AG04450 (cell line): ENCODE measurements around the gene SHC2. TPM values are rescaled to one million over a fixed set of nuclear protein-coding genes. Genes with fewer than 3 reads are reported as not detected.

Source experiments
- CTCF ChIA-PET: fragments of 300-600, 350-600 bp; formaldehyde crosslinking; extraction: SDS; loops from one replicate; lab custom pipeline; 2022; ENCODE audit warnings: antibody characterized with exemption, inconsistent platforms; lab: Charles Lee
- POLR2A ChIA-PET: fragments of 350-600 bp; formaldehyde crosslinking; extraction: SDS; loops from one replicate; lab custom pipeline; 2021; ENCODE audit warnings: antibody characterized with exemption, inconsistent platforms; lab: Yijun Ruan, JAX
- DNase-seq: peaks from one replicate; pipeline ENCODE4 v3.0.0-alpha.2; 2011; ENCODE audit warnings: low read depth, low spot score
- H3K27ac ChIP-seq: one replicate; pipeline ENCODE4 v1.5.1; 2012; ENCODE audit warnings: low read depth, low read length, control low read depth
- H3K27me3 ChIP-seq: one replicate; pipeline ENCODE4 v1.6.0; 2012; ENCODE audit warnings: low read length; ENCODE audit not compliant: control insufficient read depth, insufficient read depth
- H3K4me3 ChIP-seq: 2 replicates; pipeline ENCODE4 v1.5.1; 2011; ENCODE audit warnings: mild to moderate bottlenecking, low read depth, low read length, control low read depth
- H3K9me3 ChIP-seq: 2 replicates; pipeline ENCODE4 v1.5.1; 2012; ENCODE audit warnings: low read length; ENCODE audit not compliant: control insufficient read depth, insufficient read depth
- CTCF ChIP-seq: IDR thresholded peaks from 2 replicates; pipeline ENCODE4 v1.5.1; 2011; ENCODE audit warnings: low read depth, low read length, control low read depth, inconsistent platforms
- polyA plus RNA-seq: library from polyadenylated mRNA; depleted of rRNA; stranded (reverse); fragments of >200 nt; gene quantifications from 2 replicates; pipeline ENCODE4 v1.2.3, GENCODE V29; 2011

Gene SHC2
- polyA plus RNA-seq, 1 experiment: 1.3 TPM

- no peak overlapping the region for H3K4me3 ChIP-seq
- H3K27me3 ChIP-seq: peaks cover 18% of the 10 kb centered on the region
- POLR2A ChIA-PET: no interaction called here
- CTCF ChIA-PET: no interaction called here
- no peak for DNase-seq
- TF ChIP-seq CTCF: no peak
- no peak overlapping the region for H3K27ac ChIP-seq
- H3K9me3 ChIP-seq: peaks cover 51% of the 10 kb centered on the region
Measured at GRCh38 chr19:458091-459042, 2.5 kb downstream of the SHC2 start.

GRCh38 chr19:457636-458035 lies 3.2 kb downstream of the SHC2 start:
- H3K4me3 ChIP-seq: no peak overlapping the region
- peaks cover 58% of the 10 kb centered on the region for H3K9me3 ChIP-seq
- ChIA-PET POLR2A (no interaction called here), CTCF (no interaction called here)
- TF ChIP-seq CTCF: no peak
- no peak for DNase-seq
- peaks cover 18% of the 10 kb centered on the region for H3K27me3 ChIP-seq
- H3K27ac ChIP-seq: no peak overlapping the region

GRCh38 chr19:456547-457110 lies 4.2 kb downstream of the SHC2 start:
- Histone ChIP-seq H3K27me3 (peaks cover 10% of the 10 kb centered on the region), H3K27ac (no peak overlapping the region), H3K4me3 (no peak overlapping the region), H3K9me3 (peaks cover 60% of the 10 kb centered on the region)
- DNase-seq: no peak
- ChIA-PET POLR2A (no interaction called here), CTCF (no interaction called here)
- TF ChIP-seq CTCF: no peak

GRCh38 chr19:455851-456546 lies 4.8 kb downstream of the SHC2 start:
- CTCF ChIA-PET: no interaction called here
- H3K4me3 ChIP-seq: no peak overlapping the region
- H3K9me3 ChIP-seq: peaks cover 66% of the 10 kb centered on the region
- TF ChIP-seq CTCF: no peak
- peaks cover 5% of the 10 kb centered on the region for H3K27me3 ChIP-seq
- H3K27ac ChIP-seq: no peak overlapping the region
- no peak for DNase-seq
- POLR2A ChIA-PET: no interaction called here
